ENCODE data around the gene CSMD2. TPM values are rescaled to one million over a fixed set of nuclear protein-coding genes. Genes with fewer than 3 reads are reported as not detected.

CSMD2 gene
- total and polyA plus RNA-seq, 2 experiments from 2014 or later = 5.3 to 16.6 TPM

GRCh38 chr1:33715195-33715811, 449.7 kb downstream of the CSMD2 start (continued):
- TF ChIP-seq REST (IDR thresholded peaks at IDR 0.05; ENCODE audit: unreplicated experiment) (no peak), STAT1 (IDR thresholded peaks at IDR 0.05; ENCODE audit: unreplicated experiment) (no peak), NANOG (IDR thresholded peaks at IDR 0.05; ENCODE audit: borderline replicate concordance) (no peak), JUNB (IDR thresholded peaks at IDR 0.05; ENCODE audit: unreplicated experiment) (no peak), ZNF114 (CRISPR knock-in tag; IDR thresholded peaks at IDR 0.05) (no peak), EZH2phosphoT487 (IDR thresholded peaks at IDR 0.05; ENCODE audit: unreplicated experiment) (no peak), POLR2AphosphoS5 (IDR thresholded peaks at IDR 0.05; ENCODE audit: low read depth) (no peak), CTCF (conservative IDR thresholded peaks at IDR 0.05; ENCODE audit: low read depth in 2 of 2) (no peak), ZNF331 (CRISPR knock-in tag; IDR thresholded peaks at IDR 0.05; ENCODE audit: low read depth) (no peak), CREB1 (CRISPR knock-in tag; IDR thresholded peaks at IDR 0.05; ENCODE audit: low read depth) (no peak)
- TF ChIP-seq, protein P1, sequence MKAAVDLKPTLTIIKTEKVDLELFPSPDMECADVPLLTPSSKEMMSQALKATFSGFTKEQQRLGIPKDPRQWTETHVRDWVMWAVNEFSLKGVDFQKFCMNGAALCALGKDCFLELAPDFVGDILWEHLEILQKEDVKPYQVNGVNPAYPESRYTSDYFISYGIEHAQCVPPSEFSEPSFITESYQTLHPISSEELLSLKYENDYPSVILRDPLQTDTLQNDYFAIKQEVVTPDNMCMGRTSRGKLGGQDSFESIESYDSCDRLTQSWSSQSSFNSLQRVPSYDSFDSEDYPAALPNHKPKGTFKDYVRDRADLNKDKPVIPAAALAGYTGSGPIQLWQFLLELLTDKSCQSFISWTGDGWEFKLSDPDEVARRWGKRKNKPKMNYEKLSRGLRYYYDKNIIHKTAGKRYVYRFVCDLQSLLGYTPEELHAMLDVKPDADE (IDR thresholded peaks at IDR 0.05) = no peak

DNA sequence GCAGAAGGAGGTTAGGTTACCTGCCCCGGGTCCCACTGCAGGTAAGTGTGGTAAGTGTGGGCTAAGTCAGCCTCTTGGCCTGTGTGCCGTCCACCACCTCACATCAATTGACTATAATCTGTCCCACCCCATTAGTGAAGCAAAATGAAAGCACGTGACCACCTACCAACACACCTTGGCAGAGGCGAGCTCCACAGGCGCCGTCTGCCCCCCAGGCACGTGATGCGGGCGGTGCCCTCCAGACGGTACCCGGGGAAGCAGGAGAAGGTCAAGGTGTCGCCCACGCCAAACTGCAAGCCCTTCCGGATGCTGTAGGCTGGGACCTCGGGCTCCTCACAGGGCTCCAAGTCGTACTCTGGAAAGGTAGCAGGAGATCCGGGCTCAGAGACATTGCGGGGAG, 450.6 kb downstream of the CSMD2 start:
- Histone ChIP-seq H3K27me3 (ENCODE audit: insufficient read depth) (no peaks in the 10 kb centered on the region), H3K4me3 (no peak overlapping the region)
- TF ChIP-seq EZH2 (IDR thresholded peaks at IDR 0.05; ENCODE audit: low read depth, unreplicated experiment) = no peak
- no peak for TF ChIP-seq REST (IDR thresholded peaks at IDR 0.05; ENCODE audit: unreplicated experiment)
- no peak for TF ChIP-seq JUNB (IDR thresholded peaks at IDR 0.05; ENCODE audit: unreplicated experiment)
- TF ChIP-seq, protein P1 (IDR thresholded peaks at IDR 0.05) = no peak
- no peak for TF ChIP-seq ZNF114 (CRISPR knock-in tag; IDR thresholded peaks at IDR 0.05)

More for the DNA sequence above, 450.6 kb downstream of the CSMD2 start:
- no peak overlapping the region for H2AFZ ChIP-seq
- H3K4me1 Mint-ChIP-seq = peaks cover 14% of the 10 kb centered on the region; the same call in 2 of the 3 replicates
- DNase-seq (ENCODE audit: low spot score) = no peak
- no peaks in the 10 kb centered on the region for H3K79me2 ChIP-seq (replicated peaks; ENCODE audit: insufficient read depth)
- no peak overlapping the region for H3K4me3 Mint-ChIP-seq
- H3K36me3 ChIP-seq (ENCODE audit: insufficient read depth) = no peaks in the 10 kb centered on the region
- peaks cover 30% of the 10 kb centered on the region for H3K36me3 Mint-ChIP-seq (ENCODE audit: low read depth)
- no peak for ATAC-seq
- H3K4me2 ChIP-seq = no peak overlapping the region
- H4K20me1 ChIP-seq (replicated peaks; ENCODE audit: insufficient read depth) = peaks cover 4% of the 10 kb centered on the region; the same call in 1 of the 2 replicates
- H3K27me3 Mint-ChIP-seq (ENCODE audit: insufficient read depth, low read depth, poor library complexity) = peaks cover 1% of the 10 kb centered on the region
- H3K9me3 Mint-ChIP-seq = no peaks in the 10 kb centered on the region
- no peaks in the 10 kb centered on the region for H3K9me2 ChIP-seq (ENCODE audit: insufficient read depth)
- H3K27ac ChIP-seq (ENCODE audit: low read depth) = no peak overlapping the region
- peaks cover 5% of the 10 kb centered on the region; the same call in 1 of the 2 replicates for H3K4me1 ChIP-seq (ENCODE audit: insufficient read depth)
- H3F3A ChIP-seq (replicated peaks; ENCODE audit: low read depth) = no peaks in the 10 kb centered on the region
- H3K27ac Mint-ChIP-seq = no peak overlapping the region
